HG03025 (cell line): Measurements from ENCODE around the gene FAIM2.

ENCODE experiments used
- ATAC-seq: cut with Tn5 transposase; IDR thresholded peaks from one replicate; pipeline ENCODE4 v1.9.1; 2021; ENCODE audit warnings: mild to moderate bottlenecking, moderate library complexity; ENCODE audit not compliant: unreplicated experiment, low FRiP score

Gene FAIM2

GRCh38 chr12:49828133-49829091 is 75.3 kb downstream of the FAIM2 start, which contains the start of gene NCKAP5L:
Gene NCKAP5L, minus strand, starts transcription at chr12:49828413. Its CDS starts 24,369 bp downstream, at chr12:49804044.
- ATAC-seq, result peak; percentile 70

DNA sequence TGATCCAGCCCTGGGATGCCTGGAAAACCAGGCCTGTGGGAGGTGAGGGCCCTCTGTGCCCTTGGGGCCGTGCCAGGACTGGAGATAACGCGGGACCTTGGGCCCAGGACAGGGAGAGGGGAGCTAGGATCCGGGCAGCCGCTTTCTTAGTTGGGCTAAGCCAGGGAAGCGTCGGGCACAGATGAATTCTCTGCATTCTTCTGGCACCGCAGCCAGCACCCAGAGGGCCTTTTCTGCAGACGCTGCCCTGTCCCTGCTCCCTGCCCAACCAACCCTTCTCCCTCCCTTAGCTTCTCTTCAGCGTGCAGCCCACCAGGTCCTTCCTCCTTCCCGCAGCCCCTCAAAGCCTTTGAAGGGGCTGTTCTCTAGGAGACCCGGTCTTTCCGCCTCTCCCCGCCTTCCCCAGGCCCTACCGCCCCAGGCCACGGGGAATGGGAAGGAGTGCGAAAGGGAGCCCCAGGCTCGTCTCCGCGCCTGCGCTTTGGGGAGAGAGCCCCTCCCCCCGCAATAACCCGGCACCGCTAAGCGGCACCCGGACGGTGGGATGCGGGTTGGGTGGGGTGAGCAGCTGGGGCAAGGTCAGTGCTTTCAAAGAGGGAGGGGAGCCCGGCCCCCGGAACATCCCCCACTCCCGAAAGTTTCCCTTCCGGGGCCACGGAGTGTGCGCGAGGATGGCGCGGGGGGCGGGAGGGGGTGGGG is 76.2 kb downstream of the FAIM2 start:
- ATAC-seq, result no peak

GRCh38 chr12:49827051-49827400 is 76.7 kb downstream of the FAIM2 start:
- ATAC-seq, result no peak

GRCh38 chr12:49825971-49826421 is 77.7 kb downstream of the FAIM2 start:
- no peak for ATAC-seq

GRCh38 chr12:49825360-49825970 is 78.2 kb downstream of the FAIM2 start:
- ATAC-seq, result no peak

GRCh38 chr12:49824895-49825294 is 78.8 kb downstream of the FAIM2 start:
- ATAC-seq, result no peak

- ATAC-seq, result no peak
Measured at GRCh38 chr12:49824416-49824815, 79.3 kb downstream of the FAIM2 start.

DNA sequence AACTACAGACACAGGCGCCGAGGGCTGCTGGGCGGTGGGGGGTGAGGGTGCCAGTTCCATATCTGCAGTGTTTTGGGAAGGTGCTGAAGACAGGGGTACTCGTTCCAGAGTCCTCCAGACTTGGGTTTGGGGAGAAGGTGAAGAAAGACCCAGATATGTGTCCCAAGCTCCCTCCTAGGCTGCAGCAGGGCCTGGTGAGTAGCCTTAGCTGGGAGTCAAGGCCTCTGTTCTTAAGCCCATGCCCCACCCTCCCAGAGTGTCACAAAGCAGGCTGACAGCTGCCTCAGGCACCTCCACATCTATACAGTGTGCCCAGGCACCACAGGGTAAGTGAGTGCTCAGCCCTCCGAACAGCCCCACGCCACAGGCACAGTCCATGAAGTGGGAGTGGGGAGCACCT is 79.7 kb downstream of the FAIM2 start:
- ATAC-seq, result no peak

- ATAC-seq, result no peak
Measured at GRCh38 chr12:49823350-49823749, 80.3 kb downstream of the FAIM2 start.

DNA sequence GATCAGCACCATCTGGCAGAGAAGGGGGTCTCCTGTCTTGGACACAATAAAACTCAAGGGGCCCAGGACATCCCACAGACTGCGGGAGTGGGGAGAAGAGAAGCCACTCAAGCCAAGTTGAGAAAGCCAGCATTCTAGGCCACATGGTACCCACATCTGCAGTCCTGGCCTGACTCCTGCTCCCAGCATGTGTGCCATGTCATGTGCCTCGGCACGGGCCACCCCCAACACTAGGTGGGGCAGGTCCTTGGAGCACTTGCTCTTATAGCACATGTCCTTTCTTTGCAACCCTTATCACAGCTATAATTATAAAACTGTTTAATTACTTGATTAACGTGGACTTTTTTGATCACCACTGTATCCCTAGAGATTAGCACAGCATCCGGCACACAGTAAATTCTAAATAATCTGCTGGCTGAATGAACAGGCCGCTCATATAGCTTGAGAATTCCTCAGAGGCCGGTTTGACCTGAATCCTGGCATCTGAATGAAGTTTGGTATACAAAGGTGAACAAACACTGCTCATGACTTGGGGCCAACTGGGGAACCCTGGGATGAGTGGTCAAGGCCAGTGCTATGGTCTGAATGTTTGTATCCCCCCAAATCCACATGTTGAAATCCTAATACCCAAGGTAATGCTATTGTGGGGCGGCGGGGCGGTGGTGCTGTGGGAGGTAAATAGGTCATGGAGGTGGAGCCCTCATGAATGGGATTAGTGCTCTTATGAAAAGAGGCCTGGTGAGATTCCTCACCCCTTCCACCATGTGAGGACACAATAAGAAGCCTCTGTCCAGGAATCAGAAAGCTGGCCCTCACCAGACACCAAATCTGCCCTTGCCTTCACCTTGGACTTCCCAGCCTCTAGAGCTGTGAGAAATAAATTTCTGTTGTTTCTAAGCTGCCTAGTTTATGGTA is 82.1 kb downstream of the FAIM2 start:
- no peak for ATAC-seq

- no peak for ATAC-seq
Measured at GRCh38 chr12:49819786-49820185, 83.9 kb downstream of the FAIM2 start.

DNA sequence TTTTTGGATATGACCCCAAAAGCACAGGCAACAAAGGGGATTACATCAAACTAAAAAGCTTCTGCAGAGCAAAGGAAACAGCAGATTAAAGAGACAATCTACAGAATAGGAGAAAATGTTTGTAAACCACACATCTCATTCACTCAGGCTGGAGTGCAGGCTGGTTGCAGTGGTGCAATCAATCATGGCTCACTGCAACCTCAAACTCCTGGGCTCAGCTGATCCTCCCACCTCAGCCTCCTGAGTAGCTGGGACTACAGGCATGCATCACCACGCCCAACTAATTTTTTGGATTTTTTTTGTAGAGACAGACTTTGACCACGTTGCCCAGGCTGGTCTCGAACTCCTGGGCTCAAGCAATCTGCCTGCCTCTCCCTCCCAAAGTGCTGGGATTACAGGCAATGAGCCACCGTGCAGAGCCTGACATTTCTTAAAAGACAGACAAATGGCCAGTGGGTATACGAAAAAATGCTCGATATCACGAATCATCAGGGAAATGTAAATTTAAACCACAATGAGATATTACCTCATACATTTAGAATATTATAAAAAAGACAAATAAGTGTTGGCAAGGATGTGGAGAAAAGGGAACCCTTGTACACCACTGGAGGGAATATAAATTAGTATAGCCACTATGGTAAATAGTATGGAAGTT is 85.3 kb downstream of the FAIM2 start:
- no peak for ATAC-seq
